GM23338 (cell line): Measurements from ENCODE around the gene FOXP1. TPM values are rescaled to one million over a fixed set of nuclear protein-coding genes. Genes with fewer than 3 reads are reported as not detected.

Source experiments
- ATAC-seq: fragments of 200-7000 bp; cut with Tn5 transposase; 3 replicates; pipeline ENCODE4 v1.9.1; 2020
- DNase-seq: peaks from one replicate; pipeline ENCODE4 v3.0.0-alpha.2; 2015; ENCODE audit warnings: low spot score
- H2AFZ ChIP-seq: fragments of 200-600 bp; sonication (generic); 2 replicates; pipeline ENCODE4 v1.8.0; 2016; ENCODE audit warnings: antibody characterized with exemption, mild to moderate bottlenecking, moderate library complexity
- H3F3A ChIP-seq: fragments of 200-600 bp; sonication (generic); replicated peaks from 2 replicates; pipeline ENCODE4 v1.8.0; 2017; ENCODE audit warnings: antibody characterized with exemption, mixed run types, low read depth
- H3K27ac ChIP-seq: fragments of 200-600 bp; sonication (generic); 2 replicates; pipeline ENCODE4 v1.6.1; 2016; ENCODE audit warnings: low read depth
- H3K27me3 ChIP-seq: fragments of 200-600 bp; sonication (generic); 2 replicates; pipeline ENCODE4 v1.8.0; 2016; ENCODE audit warnings: mild to moderate bottlenecking, mixed run types, moderate library complexity; ENCODE audit not compliant: insufficient read depth
- H3K36me3 ChIP-seq: fragments of 200-600 bp; sonication (generic); 2 replicates; pipeline ENCODE4 v1.8.0; 2016; ENCODE audit warnings: mild to moderate bottlenecking; ENCODE audit not compliant: insufficient read depth
- H3K4me1 ChIP-seq: fragments of 200-600 bp; sonication (generic); 2 replicates; pipeline ENCODE4 v1.8.0; 2016; ENCODE audit warnings: mild to moderate bottlenecking, moderate library complexity; ENCODE audit not compliant: insufficient read depth
- H3K4me2 ChIP-seq: fragments of 200-600 bp; sonication (generic); 2 replicates; pipeline ENCODE4 v1.7.1; 2017; ENCODE audit warnings: mixed run types
- H3K4me3 ChIP-seq: fragments of 200-600 bp; sonication (generic); 2 replicates; pipeline ENCODE4 v1.6.1; 2016; ENCODE audit warnings: mixed run types
- H3K79me2 ChIP-seq: fragments of 200-600 bp; sonication (generic); replicated peaks from 2 replicates; pipeline ENCODE4 v1.8.0; 2017; ENCODE audit warnings: mild to moderate bottlenecking; ENCODE audit not compliant: insufficient read depth
- H3K9me2 ChIP-seq: fragments of 200-600 bp; sonication (generic); 2 replicates; pipeline ENCODE4 v1.8.0; 2017; ENCODE audit not compliant: insufficient read depth
- H4K20me1 ChIP-seq: fragments of 200-600 bp; sonication (generic); replicated peaks from 2 replicates; pipeline ENCODE4 v1.8.0; 2017; ENCODE audit warnings: mild to moderate bottlenecking; ENCODE audit not compliant: insufficient read depth
- H3K27ac Mint-ChIP-seq: 2 replicates; pipeline ENCODE4 v1.8.0; 2020; ENCODE audit warnings: inconsistent platforms, mild to moderate bottlenecking, moderate library complexity, mixed read lengths
- H3K27me3 Mint-ChIP-seq: 3 replicates; pipeline ENCODE4 v1.8.0; 2022; ENCODE audit warnings: low read depth, mild to moderate bottlenecking, moderate library complexity, mixed read lengths, inconsistent platforms; ENCODE audit not compliant: insufficient read depth, poor library complexity
- H3K36me3 Mint-ChIP-seq: 3 replicates; pipeline ENCODE4 v1.8.0; 2021; ENCODE audit warnings: low read depth, mild to moderate bottlenecking, inconsistent platforms, moderate library complexity, mixed read lengths
- H3K4me1 Mint-ChIP-seq: 3 replicates; pipeline ENCODE4 v1.8.0; 2020; ENCODE audit warnings: mild to moderate bottlenecking, inconsistent platforms, mixed read lengths
- H3K4me3 Mint-ChIP-seq: 3 replicates; pipeline ENCODE4 v1.8.0; 2021; ENCODE audit warnings: moderate library complexity, mild to moderate bottlenecking, inconsistent platforms, mixed read lengths
- H3K9me3 Mint-ChIP-seq: 3 replicates; pipeline ENCODE4 v1.8.0; 2020; ENCODE audit warnings: moderate library complexity, mild to moderate bottlenecking, inconsistent platforms, mixed read lengths
- CREB1 ChIP-seq: fragments of 250-450 bp; sonication (Bioruptor Pico); IDR thresholded peaks from 2 replicates; pipeline ENCODE4 v1.5.0; 2020; ENCODE audit warnings: low read depth, mild to moderate bottlenecking, moderate library complexity
- EZH2 ChIP-seq: fragments of 200-600 bp; sonication (generic); IDR thresholded peaks from one replicate; pipeline ENCODE4 v1.8.0; 2017; ENCODE audit warnings: antibody characterized with exemption, mild to moderate bottlenecking, low read depth; ENCODE audit not compliant: unreplicated experiment
- EZH2phosphoT487 ChIP-seq: fragments of 200-600 bp; sonication (generic); IDR thresholded peaks from one replicate; pipeline ENCODE4 v1.8.1; 2018; ENCODE audit warnings: antibody characterized with exemption; ENCODE audit not compliant: unreplicated experiment
- JUNB ChIP-seq: IDR thresholded peaks from one replicate; pipeline ENCODE4 v1.6.1; 2016; ENCODE audit warnings: antibody characterized with exemption; ENCODE audit not compliant: unreplicated experiment
- NANOG ChIP-seq: IDR thresholded peaks from 2 replicates; pipeline ENCODE4 v1.6.1; 2016; ENCODE audit warnings: antibody characterized with exemption, borderline replicate concordance
- POLR2AphosphoS5 ChIP-seq: IDR thresholded peaks from 2 replicates; pipeline ENCODE4 v1.6.1; 2016; ENCODE audit warnings: antibody characterized with exemption, low read depth
- STAT1 ChIP-seq: IDR thresholded peaks from one replicate; pipeline ENCODE4 v1.6.1; 2016; ENCODE audit warnings: antibody characterized with exemption; ENCODE audit not compliant: unreplicated experiment
- ZNF114 ChIP-seq: fragments of 250-450 bp; sonication (Bioruptor Pico); IDR thresholded peaks from 2 replicates; pipeline ENCODE4 v1.5.0; 2020; ENCODE audit warnings: mild to moderate bottlenecking, moderate library complexity
- ZNF331 ChIP-seq: fragments of 250-450 bp; sonication (Bioruptor Pico); IDR thresholded peaks from 2 replicates; pipeline ENCODE4 v1.5.0; 2020; ENCODE audit warnings: low read depth, mild to moderate bottlenecking, moderate library complexity
- polyA plus RNA-seq: library from polyadenylated mRNA; unstranded; fragments of >200 nt; fragmentation: Nextera tagmentation; extraction: Ambion mirVana; gene quantifications from 2 replicates; pipeline ENCODE4 v1.2.1, GENCODE V29; 2016
- total RNA-seq: library from RNA; depleted of rRNA; stranded (reverse); fragments of >200 nt; shearing (Covaris generic); gene quantifications from 2 replicates; pipeline ENCODE4 v1.2.3, GENCODE V29; 2014
- TF ChIP-seq, protein P1 (sequence below): IDR thresholded peaks from one replicate; pipeline ENCODE4 v1.6.1; 2018; ENCODE audit warnings: antibody characterized with exemption; ENCODE audit not compliant: unreplicated experiment
- TF ChIP-seq, protein P2 (sequence below): IDR thresholded peaks from 2 replicates; pipeline ENCODE4 v1.6.1; 2016; ENCODE audit warnings: antibody characterized with exemption
- TF ChIP-seq, protein P3 (sequence below), 2 experiments: fragments of 200-600 bp in 1 of 2; sonication (generic) in 1 of 2; conservative IDR thresholded peaks; 2 replicates each; pipeline versions ENCODE4 v1.5.1 to v1.6.1; 2016 to 2017; ENCODE audit warnings: antibody characterized with exemption in 2 of 2, low read depth in 2 of 2, mild to moderate bottlenecking in 2 of 2, moderate library complexity in 1 of 2

Gene FOXP1
- total and polyA plus RNA-seq, 2 experiments from 2014 or later: 32.9 to 35.5 TPM

DNA sequence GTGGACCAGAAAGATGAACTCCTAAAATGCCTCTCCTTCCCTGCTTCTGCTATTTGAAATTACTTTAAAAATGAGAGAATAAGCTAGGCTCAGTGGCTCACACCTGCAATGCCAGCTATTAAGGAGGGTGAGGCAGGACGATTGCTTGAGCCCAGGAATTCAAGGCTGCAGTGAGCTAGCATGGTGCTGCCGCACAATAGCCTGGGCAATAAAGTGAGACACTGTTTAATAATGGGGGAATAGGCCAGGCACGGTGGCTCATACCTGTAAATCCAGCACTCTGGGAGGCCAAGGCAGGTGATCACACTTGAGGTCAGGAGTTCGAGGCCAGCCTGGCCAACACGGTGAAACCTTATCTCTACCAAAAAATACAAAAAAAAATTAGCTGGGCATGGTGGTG, 271.1 kb downstream of the FOXP1 start:
- no peaks in the 10 kb centered on the region for H3K36me3 Mint-ChIP-seq
- no peak for ATAC-seq
- H3K4me1 Mint-ChIP-seq: peaks cover 38% of the 10 kb centered on the region

DNA sequence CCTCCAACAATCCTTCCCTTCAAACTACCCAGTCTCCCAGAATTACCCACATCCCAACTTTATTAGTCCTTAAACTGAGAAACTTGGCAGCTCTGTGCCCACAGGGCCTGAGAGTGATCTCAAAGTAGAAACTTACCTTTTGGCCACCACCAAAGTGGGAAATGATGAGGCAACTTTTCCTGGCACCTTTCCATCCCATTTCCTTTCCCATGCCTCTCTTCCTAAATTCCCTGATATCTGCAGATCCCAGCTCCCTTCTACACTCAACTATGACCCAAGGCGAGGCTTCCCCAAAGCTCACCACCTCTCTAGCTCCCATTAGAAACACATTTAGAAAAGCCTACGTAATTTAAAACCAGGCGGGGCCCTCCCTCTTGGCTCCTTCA, 271.9 kb downstream of the FOXP1 start:
- ATAC-seq: 0 out of 3 replicates have a peak, but pooled peaks have one; percentile 23
- Histone ChIP-seq H3K4me2 (no peak overlapping the region), H3K4me3 (no peak overlapping the region), H3K79me2 (no peaks in the 10 kb centered on the region), H3K9me2 (no peaks in the 10 kb centered on the region), H3K27ac (no peak overlapping the region), H3K36me3 (no peaks in the 10 kb centered on the region), H4K20me1 (no peaks in the 10 kb centered on the region), H2AFZ (no peak overlapping the region), H3F3A (no peaks in the 10 kb centered on the region), H3K4me1 (peaks cover 26% of the 10 kb centered on the region), H3K27me3 (no peaks in the 10 kb centered on the region)
- no peak overlapping the region for H3K4me3 Mint-ChIP-seq
- H3K27ac Mint-ChIP-seq: no peak overlapping the region
- no peaks in the 10 kb centered on the region for H3K36me3 Mint-ChIP-seq
- peaks cover 5% of the 10 kb centered on the region for H3K27me3 Mint-ChIP-seq
- H3K4me1 Mint-ChIP-seq: peaks cover 45% of the 10 kb centered on the region
- no peak for DNase-seq
- H3K9me3 Mint-ChIP-seq: no peaks in the 10 kb centered on the region; the same call in 2 of the 3 replicates
- TF ChIP-seq JUNB: no peak
- TF ChIP-seq, protein P1, sequence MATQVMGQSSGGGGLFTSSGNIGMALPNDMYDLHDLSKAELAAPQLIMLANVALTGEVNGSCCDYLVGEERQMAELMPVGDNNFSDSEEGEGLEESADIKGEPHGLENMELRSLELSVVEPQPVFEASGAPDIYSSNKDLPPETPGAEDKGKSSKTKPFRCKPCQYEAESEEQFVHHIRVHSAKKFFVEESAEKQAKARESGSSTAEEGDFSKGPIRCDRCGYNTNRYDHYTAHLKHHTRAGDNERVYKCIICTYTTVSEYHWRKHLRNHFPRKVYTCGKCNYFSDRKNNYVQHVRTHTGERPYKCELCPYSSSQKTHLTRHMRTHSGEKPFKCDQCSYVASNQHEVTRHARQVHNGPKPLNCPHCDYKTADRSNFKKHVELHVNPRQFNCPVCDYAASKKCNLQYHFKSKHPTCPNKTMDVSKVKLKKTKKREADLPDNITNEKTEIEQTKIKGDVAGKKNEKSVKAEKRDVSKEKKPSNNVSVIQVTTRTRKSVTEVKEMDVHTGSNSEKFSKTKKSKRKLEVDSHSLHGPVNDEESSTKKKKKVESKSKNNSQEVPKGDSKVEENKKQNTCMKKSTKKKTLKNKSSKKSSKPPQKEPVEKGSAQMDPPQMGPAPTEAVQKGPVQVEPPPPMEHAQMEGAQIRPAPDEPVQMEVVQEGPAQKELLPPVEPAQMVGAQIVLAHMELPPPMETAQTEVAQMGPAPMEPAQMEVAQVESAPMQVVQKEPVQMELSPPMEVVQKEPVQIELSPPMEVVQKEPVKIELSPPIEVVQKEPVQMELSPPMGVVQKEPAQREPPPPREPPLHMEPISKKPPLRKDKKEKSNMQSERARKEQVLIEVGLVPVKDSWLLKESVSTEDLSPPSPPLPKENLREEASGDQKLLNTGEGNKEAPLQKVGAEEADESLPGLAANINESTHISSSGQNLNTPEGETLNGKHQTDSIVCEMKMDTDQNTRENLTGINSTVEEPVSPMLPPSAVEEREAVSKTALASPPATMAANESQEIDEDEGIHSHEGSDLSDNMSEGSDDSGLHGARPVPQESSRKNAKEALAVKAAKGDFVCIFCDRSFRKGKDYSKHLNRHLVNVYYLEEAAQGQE: no peak
- no peak for TF ChIP-seq ZNF331 (CRISPR knock-in tag)
- no peak for TF ChIP-seq EZH2phosphoT487
- no peak for TF ChIP-seq POLR2AphosphoS5
- no peak for TF ChIP-seq EZH2
- no peak for TF ChIP-seq ZNF114
- TF ChIP-seq, protein P2, sequence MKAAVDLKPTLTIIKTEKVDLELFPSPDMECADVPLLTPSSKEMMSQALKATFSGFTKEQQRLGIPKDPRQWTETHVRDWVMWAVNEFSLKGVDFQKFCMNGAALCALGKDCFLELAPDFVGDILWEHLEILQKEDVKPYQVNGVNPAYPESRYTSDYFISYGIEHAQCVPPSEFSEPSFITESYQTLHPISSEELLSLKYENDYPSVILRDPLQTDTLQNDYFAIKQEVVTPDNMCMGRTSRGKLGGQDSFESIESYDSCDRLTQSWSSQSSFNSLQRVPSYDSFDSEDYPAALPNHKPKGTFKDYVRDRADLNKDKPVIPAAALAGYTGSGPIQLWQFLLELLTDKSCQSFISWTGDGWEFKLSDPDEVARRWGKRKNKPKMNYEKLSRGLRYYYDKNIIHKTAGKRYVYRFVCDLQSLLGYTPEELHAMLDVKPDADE: no peak
- TF ChIP-seq STAT1: no peak
- TF ChIP-seq, protein P3, sequence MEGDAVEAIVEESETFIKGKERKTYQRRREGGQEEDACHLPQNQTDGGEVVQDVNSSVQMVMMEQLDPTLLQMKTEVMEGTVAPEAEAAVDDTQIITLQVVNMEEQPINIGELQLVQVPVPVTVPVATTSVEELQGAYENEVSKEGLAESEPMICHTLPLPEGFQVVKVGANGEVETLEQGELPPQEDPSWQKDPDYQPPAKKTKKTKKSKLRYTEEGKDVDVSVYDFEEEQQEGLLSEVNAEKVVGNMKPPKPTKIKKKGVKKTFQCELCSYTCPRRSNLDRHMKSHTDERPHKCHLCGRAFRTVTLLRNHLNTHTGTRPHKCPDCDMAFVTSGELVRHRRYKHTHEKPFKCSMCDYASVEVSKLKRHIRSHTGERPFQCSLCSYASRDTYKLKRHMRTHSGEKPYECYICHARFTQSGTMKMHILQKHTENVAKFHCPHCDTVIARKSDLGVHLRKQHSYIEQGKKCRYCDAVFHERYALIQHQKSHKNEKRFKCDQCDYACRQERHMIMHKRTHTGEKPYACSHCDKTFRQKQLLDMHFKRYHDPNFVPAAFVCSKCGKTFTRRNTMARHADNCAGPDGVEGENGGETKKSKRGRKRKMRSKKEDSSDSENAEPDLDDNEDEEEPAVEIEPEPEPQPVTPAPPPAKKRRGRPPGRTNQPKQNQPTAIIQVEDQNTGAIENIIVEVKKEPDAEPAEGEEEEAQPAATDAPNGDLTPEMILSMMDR (conservative IDR thresholded peaks at IDR 0.05; ENCODE audit: low read depth in 2 of 2): no peak

More for the DNA sequence above, 271.1 kb downstream of the FOXP1 start:
- no peak for TF ChIP-seq NANOG
- TF ChIP-seq EZH2: no peak
- TF ChIP-seq STAT1: no peak
- TF ChIP-seq, protein P3 (conservative IDR thresholded peaks at IDR 0.05; ENCODE audit: low read depth in 2 of 2): no peak
- no peak for TF ChIP-seq CREB1
- no peak for TF ChIP-seq POLR2AphosphoS5
- Histone ChIP-seq H3K79me2 (no peaks in the 10 kb centered on the region), H3K4me3 (no peak overlapping the region), H3K4me1 (peaks cover 18% of the 10 kb centered on the region), H3K9me2 (no peaks in the 10 kb centered on the region), H3K27ac (no peak overlapping the region), H3K36me3 (no peaks in the 10 kb centered on the region), H4K20me1 (no peaks in the 10 kb centered on the region), H3K27me3 (no peaks in the 10 kb centered on the region), H3F3A (no peaks in the 10 kb centered on the region), H3K4me2 (no peak overlapping the region), H2AFZ (no peak overlapping the region)
- no peak overlapping the region for H3K4me3 Mint-ChIP-seq
- peaks cover 5% of the 10 kb centered on the region for H3K27me3 Mint-ChIP-seq
- no peak for DNase-seq
- H3K27ac Mint-ChIP-seq: no peak overlapping the region
- H3K9me3 Mint-ChIP-seq: no peaks in the 10 kb centered on the region; the same call in 2 of the 3 replicates
